OCI-LY3 (cell line): ENCODE results near the gene TUBGCP3.
"Not testable (repeated sequence)": the region's sequence is repeated elsewhere in the genome, so short reads cannot be mapped to it uniquely, and the experiment has no call there.

Source experiments
- H2AFZ ChIP-seq: fragments of 200-600, 300-600 bp; shearing (Covaris generic); 2 replicates; pipeline ENCODE4 v1.6.0; 2014; ENCODE audit warnings: antibody characterized with exemption, low read depth, low read length
- H3K27ac ChIP-seq: fragments of 200-600, 300-600 bp; sonication (generic); 2 replicates; pipeline ENCODE4 v1.5.1; 2014; ENCODE audit warnings: mild to moderate bottlenecking, low read length, moderate library complexity, mixed read lengths
- H3K27me3 ChIP-seq: fragments of 200-600, 300-600 bp; sonication (generic); 2 replicates; pipeline ENCODE4 v1.6.1; 2014; ENCODE audit warnings: low read depth, low read length, mixed read lengths
- H3K36me3 ChIP-seq: fragments of 200-600, 300-600 bp; sonication (generic); replicated peaks from 2 replicates; pipeline ENCODE3; 2014; ENCODE audit warnings: low read depth, low read length, mixed read lengths
- H3K4me1 ChIP-seq: fragments of 300-600, 200-600 bp; sonication (generic); 2 replicates; pipeline ENCODE4 v1.6.1; 2014; ENCODE audit warnings: low read length, mixed read lengths
- H3K4me2 ChIP-seq: fragments of 200-600, 300-600 bp; sonication (generic); 2 replicates; pipeline ENCODE4 v1.6.1; 2014; ENCODE audit warnings: low read length, mixed read lengths
- H3K4me3 ChIP-seq: fragments of 300-600, 200-600 bp; sonication (generic); 2 replicates; pipeline ENCODE4 v1.5.1; 2014; ENCODE audit warnings: antibody characterized with exemption, mild to moderate bottlenecking, low read length, moderate library complexity
- H3K79me2 ChIP-seq: fragments of 300-600, 200-600 bp; shearing (Covaris generic); 2 replicates; pipeline ENCODE4 v1.6.1; 2014; ENCODE audit warnings: mild to moderate bottlenecking, low read length, mixed read lengths
- H3K9ac ChIP-seq: fragments of 300-600, 200-600 bp; shearing (Covaris generic); 2 replicates; pipeline ENCODE4 v1.6.0; 2014; ENCODE audit warnings: mild to moderate bottlenecking, low read length, moderate library complexity
- H3K9me3 ChIP-seq: fragments of 200-600, 300-600 bp; shearing (Covaris generic); 2 replicates; pipeline ENCODE4 v1.6.1; 2014; ENCODE audit warnings: low read length, mixed read lengths; ENCODE audit not compliant: insufficient read depth
- H4K20me1 ChIP-seq: fragments of 200-600, 300-600 bp; sonication (generic); 2 replicates; pipeline ENCODE4 v1.6.1; 2016; ENCODE audit warnings: low read length, mixed read lengths; ENCODE audit not compliant: insufficient read depth
- EZH2phosphoT487 ChIP-seq: fragments of 200-600 bp; shearing (Covaris generic); IDR thresholded peaks from 2 replicates; pipeline ENCODE4 v1.6.1; 2018; ENCODE audit warnings: antibody characterized with exemption, mixed run types, low read depth
- TF ChIP-seq, protein P1 (sequence below): fragments of 200-600, 300-600 bp; sonication (generic); IDR thresholded peaks from 2 replicates; pipeline ENCODE4 v1.5.1; 2014; ENCODE audit warnings: antibody characterized with exemption, low read length, low read depth

Gene TUBGCP3

DNA sequence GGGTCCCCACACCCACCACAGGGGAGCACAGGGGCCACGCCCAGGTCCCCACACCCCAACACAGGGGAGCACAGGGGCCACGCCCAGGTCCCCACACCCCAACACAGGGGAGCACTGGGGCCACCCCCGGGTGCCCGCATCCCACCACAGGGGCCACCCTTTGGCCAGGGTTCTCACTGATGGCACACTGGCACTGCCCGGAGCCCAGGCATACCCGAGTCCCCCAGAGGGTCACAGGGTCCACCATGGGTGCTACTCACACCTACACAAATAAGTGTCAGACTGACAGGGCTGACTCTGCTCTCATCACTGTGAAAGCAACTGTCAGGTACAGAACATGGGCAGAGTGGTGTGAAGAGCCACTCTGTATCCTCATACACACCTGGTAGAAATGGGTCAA lies 98.8 kb downstream of the TUBGCP3 start:
- Histone ChIP-seq H3K4me3 (no peak overlapping the region), H3K4me1 (peaks cover 16% of the 10 kb centered on the region; the same call in 1 of the 2 replicates), H3K79me2 (no peaks in the 10 kb centered on the region), H2AFZ (no peak overlapping the region), H3K27me3 (no peaks in the 10 kb centered on the region), H4K20me1 (no peaks in the 10 kb centered on the region), H3K9ac (no peak overlapping the region), H3K27ac (no peak overlapping the region), H3K36me3 (peaks cover 24% of the 10 kb centered on the region), H3K4me2 (no peak overlapping the region), H3K9me3 (no peaks in the 10 kb centered on the region)
- TF ChIP-seq EZH2phosphoT487 = no peak
- TF ChIP-seq, protein P1, sequence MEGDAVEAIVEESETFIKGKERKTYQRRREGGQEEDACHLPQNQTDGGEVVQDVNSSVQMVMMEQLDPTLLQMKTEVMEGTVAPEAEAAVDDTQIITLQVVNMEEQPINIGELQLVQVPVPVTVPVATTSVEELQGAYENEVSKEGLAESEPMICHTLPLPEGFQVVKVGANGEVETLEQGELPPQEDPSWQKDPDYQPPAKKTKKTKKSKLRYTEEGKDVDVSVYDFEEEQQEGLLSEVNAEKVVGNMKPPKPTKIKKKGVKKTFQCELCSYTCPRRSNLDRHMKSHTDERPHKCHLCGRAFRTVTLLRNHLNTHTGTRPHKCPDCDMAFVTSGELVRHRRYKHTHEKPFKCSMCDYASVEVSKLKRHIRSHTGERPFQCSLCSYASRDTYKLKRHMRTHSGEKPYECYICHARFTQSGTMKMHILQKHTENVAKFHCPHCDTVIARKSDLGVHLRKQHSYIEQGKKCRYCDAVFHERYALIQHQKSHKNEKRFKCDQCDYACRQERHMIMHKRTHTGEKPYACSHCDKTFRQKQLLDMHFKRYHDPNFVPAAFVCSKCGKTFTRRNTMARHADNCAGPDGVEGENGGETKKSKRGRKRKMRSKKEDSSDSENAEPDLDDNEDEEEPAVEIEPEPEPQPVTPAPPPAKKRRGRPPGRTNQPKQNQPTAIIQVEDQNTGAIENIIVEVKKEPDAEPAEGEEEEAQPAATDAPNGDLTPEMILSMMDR = no peak

DNA sequence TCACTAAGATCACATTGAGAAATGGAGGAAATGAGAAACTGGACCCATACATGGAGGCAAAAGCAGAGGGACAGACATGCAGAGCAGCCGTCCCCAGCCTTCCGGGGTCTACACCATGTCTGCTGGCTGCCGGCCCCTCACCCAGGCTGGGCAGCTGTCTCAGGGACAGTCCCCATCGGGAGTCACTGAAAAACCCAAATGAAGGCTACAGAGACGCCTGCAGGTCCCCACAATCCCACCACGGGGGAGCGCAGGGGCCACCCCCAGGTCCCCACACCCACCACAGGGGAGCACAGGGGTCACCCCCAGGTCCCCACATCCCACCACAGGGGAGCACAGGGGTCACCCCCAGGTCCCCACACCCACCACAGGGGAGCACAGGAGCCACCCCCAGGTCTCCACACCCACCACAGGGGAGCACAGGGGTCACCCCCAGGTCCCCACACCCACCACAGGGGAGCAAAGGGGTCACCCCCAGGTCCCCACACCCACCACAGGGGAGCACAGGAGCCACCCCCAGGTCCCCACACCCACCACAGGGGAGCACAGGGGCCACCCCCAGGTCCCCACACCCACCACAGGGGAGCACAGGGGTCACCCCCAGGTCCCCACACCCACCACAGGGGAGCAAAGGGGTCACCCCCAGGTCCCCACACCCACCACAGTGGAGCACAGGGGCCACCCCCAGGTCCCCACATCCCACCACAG lies 99.5 kb downstream of the TUBGCP3 start:
- Histone ChIP-seq H3K36me3 (peaks cover 29% of the 10 kb centered on the region), H3K4me1 (peaks cover 23% of the 10 kb centered on the region), H3K27ac (peak overlapping the region; percentile 28)
- not testable (repeated sequence) for H4K20me1 ChIP-seq, H2AFZ ChIP-seq, H3K4me3 ChIP-seq, H3K9ac ChIP-seq, H3K9me3 ChIP-seq, H3K4me2 ChIP-seq, H3K27me3 ChIP-seq, H3K79me2 ChIP-seq
- 0 out of 2 replicates have a peak, but pooled peaks have one; percentile 44 for TF ChIP-seq EZH2phosphoT487

DNA sequence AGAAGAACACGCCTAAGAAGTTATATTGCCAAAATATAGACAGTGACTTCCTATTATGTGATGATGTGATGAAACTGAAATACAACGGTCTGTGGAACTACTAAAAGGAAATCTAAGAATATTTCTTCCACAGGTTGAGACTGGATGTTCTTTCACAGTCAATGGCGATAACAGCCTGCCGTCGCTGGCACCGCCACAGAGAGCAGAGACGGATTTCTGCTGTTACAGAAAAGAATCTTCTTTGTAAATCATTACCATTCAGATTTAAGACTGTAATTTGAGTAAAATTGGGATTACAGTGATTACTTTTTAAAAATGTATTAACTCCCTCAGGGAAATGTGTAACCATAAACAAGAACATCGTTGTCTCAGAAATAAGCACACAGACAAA lies 100.8 kb downstream of the TUBGCP3 start:
- Histone ChIP-seq H4K20me1 (no peaks in the 10 kb centered on the region), H3K9me3 (no peaks in the 10 kb centered on the region), H3K27me3 (no peaks in the 10 kb centered on the region), H2AFZ (no peak overlapping the region), H3K9ac (no peak overlapping the region), H3K4me2 (no peak overlapping the region), H3K79me2 (no peaks in the 10 kb centered on the region), H3K4me1 (peaks cover 31% of the 10 kb centered on the region), H3K4me3 (no peak overlapping the region), H3K27ac (no peak overlapping the region), H3K36me3 (peaks cover 33% of the 10 kb centered on the region)
- TF ChIP-seq, protein P1 = no peak
- no peak for TF ChIP-seq EZH2phosphoT487

GRCh38 chr13:112486386-112487126 lies 101.4 kb downstream of the TUBGCP3 start:
- H2AFZ ChIP-seq = no peak overlapping the region
- H3K27me3 ChIP-seq = no peaks in the 10 kb centered on the region
- no peak overlapping the region for H3K9ac ChIP-seq
- peaks cover 33% of the 10 kb centered on the region for H3K36me3 ChIP-seq
- no peak overlapping the region for H3K27ac ChIP-seq
- TF ChIP-seq, protein P1 = no peak
- no peak for TF ChIP-seq EZH2phosphoT487
- H3K4me2 ChIP-seq = no peak overlapping the region
- H3K4me1 ChIP-seq = peaks cover 31% of the 10 kb centered on the region
- no peaks in the 10 kb centered on the region for H3K79me2 ChIP-seq
- H3K4me3 ChIP-seq = no peak overlapping the region
- no peaks in the 10 kb centered on the region for H3K9me3 ChIP-seq
- no peaks in the 10 kb centered on the region for H4K20me1 ChIP-seq

DNA sequence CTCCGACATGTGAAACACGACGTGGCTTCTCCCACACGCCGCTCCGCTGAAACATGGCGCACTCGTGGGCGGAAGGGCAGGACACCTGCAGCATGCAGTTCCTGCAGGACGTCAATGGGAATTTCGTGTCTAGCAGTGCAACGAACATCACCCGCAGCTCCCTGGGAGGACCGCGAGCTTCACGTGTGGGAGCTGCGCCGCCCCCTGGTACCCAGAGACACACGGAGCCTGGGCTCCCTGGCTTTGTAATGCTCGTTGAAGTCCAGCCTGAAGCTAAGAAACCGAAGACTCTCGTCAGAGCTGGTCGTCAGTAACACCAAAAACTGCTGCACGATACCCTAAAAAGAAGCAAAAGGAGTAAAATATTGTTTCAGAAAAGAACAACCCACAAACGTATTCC lies 102.1 kb downstream of the TUBGCP3 start:
- H3K4me3 ChIP-seq, H3K9me3 ChIP-seq, H3K27ac ChIP-seq, H4K20me1 ChIP-seq, H3K27me3 ChIP-seq, H3K9ac ChIP-seq, H3K4me2 ChIP-seq, H3K79me2 ChIP-seq, H2AFZ ChIP-seq: not testable (repeated sequence)
- H3K4me1 ChIP-seq = peaks cover 37% of the 10 kb centered on the region
- H3K36me3 ChIP-seq = peaks cover 36% of the 10 kb centered on the region
